ENCODE results near the gene NGEF.
A peak's percentile ranks its signal among the peaks of the same experiment; 100 is the strongest.

Gene NGEF

GRCh38 chr2:233017947-233018346, 4.9 kb upstream of the NGEF start:
- no peak for DNase-seq
- H3K27me3 ChIP-seq = no peaks in the 10 kb centered on the region
- TF ChIP-seq, protein P1, sequence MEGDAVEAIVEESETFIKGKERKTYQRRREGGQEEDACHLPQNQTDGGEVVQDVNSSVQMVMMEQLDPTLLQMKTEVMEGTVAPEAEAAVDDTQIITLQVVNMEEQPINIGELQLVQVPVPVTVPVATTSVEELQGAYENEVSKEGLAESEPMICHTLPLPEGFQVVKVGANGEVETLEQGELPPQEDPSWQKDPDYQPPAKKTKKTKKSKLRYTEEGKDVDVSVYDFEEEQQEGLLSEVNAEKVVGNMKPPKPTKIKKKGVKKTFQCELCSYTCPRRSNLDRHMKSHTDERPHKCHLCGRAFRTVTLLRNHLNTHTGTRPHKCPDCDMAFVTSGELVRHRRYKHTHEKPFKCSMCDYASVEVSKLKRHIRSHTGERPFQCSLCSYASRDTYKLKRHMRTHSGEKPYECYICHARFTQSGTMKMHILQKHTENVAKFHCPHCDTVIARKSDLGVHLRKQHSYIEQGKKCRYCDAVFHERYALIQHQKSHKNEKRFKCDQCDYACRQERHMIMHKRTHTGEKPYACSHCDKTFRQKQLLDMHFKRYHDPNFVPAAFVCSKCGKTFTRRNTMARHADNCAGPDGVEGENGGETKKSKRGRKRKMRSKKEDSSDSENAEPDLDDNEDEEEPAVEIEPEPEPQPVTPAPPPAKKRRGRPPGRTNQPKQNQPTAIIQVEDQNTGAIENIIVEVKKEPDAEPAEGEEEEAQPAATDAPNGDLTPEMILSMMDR (IDR thresholded peaks at IDR 0.05) = no peak
- intact Hi-C loops (cut with DNase I; ENCODE audit: low total_unique reads) = no loop called here
- no peak overlapping the region for H3K27ac ChIP-seq
- no peak overlapping the region for H3K4me3 ChIP-seq
- H3K4me1 ChIP-seq = no peaks in the 10 kb centered on the region
- H3K36me3 ChIP-seq = no peaks in the 10 kb centered on the region
- H3K9me3 ChIP-seq = peaks cover 0 to 9% (median 3%) of the 10 kb centered on the region in 3 donors

DNA sequence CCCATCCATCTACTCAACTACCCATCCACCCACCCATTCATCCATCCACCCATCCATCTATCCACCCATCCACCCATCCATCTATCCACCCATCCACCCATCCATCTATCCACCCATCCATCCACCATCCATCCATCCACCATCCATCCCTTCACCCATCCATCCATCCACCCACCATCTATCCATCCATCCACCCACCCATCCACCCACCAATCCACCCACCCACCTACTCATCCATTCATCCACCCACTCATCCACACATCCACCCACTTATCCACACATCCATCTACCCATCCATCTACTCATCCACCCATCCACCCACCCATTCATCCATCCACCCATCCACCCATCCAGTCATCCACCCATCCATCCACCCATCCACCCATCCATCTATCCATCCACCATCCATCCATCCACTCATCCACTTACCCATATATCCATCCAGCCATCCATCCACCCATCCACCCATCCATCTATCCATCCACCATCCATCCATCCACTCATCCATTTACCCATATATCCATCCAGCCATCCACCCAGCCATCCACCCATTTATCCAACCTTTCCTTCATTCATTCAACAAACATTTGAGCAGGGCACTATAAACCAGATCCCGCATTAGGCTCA, 2.1 kb upstream of the NGEF start:
- peak in 1 of 2 donors; percentile 0 for DNase-seq
- Histone ChIP-seq H3K36me3 (no peaks in the 10 kb centered on the region), H3K27me3 (no peaks in the 10 kb centered on the region), H3K4me3 (no peak overlapping the region), H3K27ac (no peak overlapping the region), H3K4me1 (no peaks in the 10 kb centered on the region), H3K9me3 (peaks cover 0 to 9% (median 3%) of the 10 kb centered on the region in 3 donors)
- TF ChIP-seq, protein P1 (IDR thresholded peaks at IDR 0.05) = no peak
- intact Hi-C loops (cut with DNase I; ENCODE audit: low total_unique reads) = no loop called here

GRCh38 chr2:233013650-233014049, 594 bp upstream of the NGEF start:
- no peaks in the 10 kb centered on the region for H3K36me3 ChIP-seq
- H3K4me1 ChIP-seq = no peaks in the 10 kb centered on the region
- TF ChIP-seq, protein P1 (IDR thresholded peaks at IDR 0.05) = no peak
- H3K27me3 ChIP-seq = no peaks in the 10 kb centered on the region
- intact Hi-C loops (cut with DNase I; ENCODE audit: low total_unique reads) = no loop called here
- H3K27ac ChIP-seq = no peak overlapping the region
- DNase-seq = no peak
- H3K9me3 ChIP-seq = peaks cover 0 to 9% (median 3%) of the 10 kb centered on the region in 3 donors
- H3K4me3 ChIP-seq = no peak overlapping the region

GRCh38 chr2:233012301-233012971, 620 bp downstream of the NGEF start:
- Histone ChIP-seq H3K4me1 (peaks cover 0 to 12% (median 8%) of the 10 kb centered on the region in 4 donors), H3K27me3 (no peaks in the 10 kb centered on the region), H3K36me3 (no peaks in the 10 kb centered on the region), H3K9me3 (peaks cover 0 to under 1% (median under 1%) of the 10 kb centered on the region in 3 donors), H3K27ac (no peak overlapping the region), H3K4me3 (no peak overlapping the region)
- peak in 1 of 2 donors; percentile 25 for DNase-seq
- TF ChIP-seq, protein P1 (IDR thresholded peaks at IDR 0.05) = no peak
- intact Hi-C loops (cut with DNase I; ENCODE audit: low total_unique reads) = no loop called here

GRCh38 chr2:233011702-233012131, 1.3 kb downstream of the NGEF start:
- Histone ChIP-seq H3K36me3 (no peaks in the 10 kb centered on the region), H3K4me1 (peaks cover 0 to 15% (median 11%) of the 10 kb centered on the region in 4 donors), H3K4me3 (no peak overlapping the region), H3K27ac (no peak overlapping the region), H3K9me3 (no peaks in the 10 kb centered on the region), H3K27me3 (no peaks in the 10 kb centered on the region)
- intact Hi-C loops (cut with DNase I; ENCODE audit: low total_unique reads) = no loop called here
- DNase-seq = peak in 1 of 2 donors; percentile 29
- TF ChIP-seq, protein P1 (IDR thresholded peaks at IDR 0.05) = no peak

Data from tibial artery (tissue), 4 donors.